ENCODE data around the gene SNX33.

GRCh38 chr15:75682181-75683135 lies 34.7 kb downstream of the SNX33 start:
- TF ChIP-seq PATZ1 (CRISPR knock-in tag; IDR thresholded peaks at IDR 0.05; ENCODE audit: borderline replicate concordance), result no peak
- TF ChIP-seq PPARA (CRISPR knock-in tag; IDR thresholded peaks at IDR 0.05; ENCODE audit: borderline replicate concordance), result no peak
- TF ChIP-seq CSDC2 (CRISPR knock-in tag; IDR thresholded peaks at IDR 0.05), result no peak
- no peak for TF ChIP-seq ARNTL (CRISPR knock-in tag; IDR thresholded peaks at IDR 0.05; ENCODE audit: borderline replicate concordance, low read depth)
- TF ChIP-seq RARB (CRISPR knock-in tag; IDR thresholded peaks at IDR 0.05), result no peak
- TF ChIP-seq OSR1 (CRISPR knock-in tag; IDR thresholded peaks at IDR 0.05), result no peak
- TF ChIP-seq ISL1 (CRISPR knock-in tag; IDR thresholded peaks at IDR 0.05), result no peak
- no peak for TF ChIP-seq ZFP30 (CRISPR knock-in tag; IDR thresholded peaks at IDR 0.05)
- TF ChIP-seq, protein P1, sequence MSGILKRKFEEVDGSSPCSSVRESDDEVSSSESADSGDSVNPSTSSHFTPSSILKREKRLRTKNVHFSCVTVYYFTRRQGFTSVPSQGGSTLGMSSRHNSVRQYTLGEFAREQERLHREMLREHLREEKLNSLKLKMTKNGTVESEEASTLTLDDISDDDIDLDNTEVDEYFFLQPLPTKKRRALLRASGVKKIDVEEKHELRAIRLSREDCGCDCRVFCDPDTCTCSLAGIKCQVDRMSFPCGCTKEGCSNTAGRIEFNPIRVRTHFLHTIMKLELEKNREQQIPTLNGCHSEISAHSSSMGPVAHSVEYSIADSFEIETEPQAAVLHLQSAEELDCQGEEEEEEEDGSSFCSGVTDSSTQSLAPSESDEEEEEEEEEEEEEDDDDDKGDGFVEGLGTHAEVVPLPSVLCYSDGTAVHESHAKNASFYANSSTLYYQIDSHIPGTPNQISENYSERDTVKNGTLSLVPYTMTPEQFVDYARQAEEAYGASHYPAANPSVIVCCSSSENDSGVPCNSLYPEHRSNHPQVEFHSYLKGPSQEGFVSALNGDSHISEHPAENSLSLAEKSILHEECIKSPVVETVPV (CRISPR knock-in tag; IDR thresholded peaks at IDR 0.05), result no peak

Measured in SK-N-SH treated with all-trans-retinoic acid at 6 μM for 48 hours (cell line).